Glutamatergic neuron (in vitro differentiated cells): ENCODE data around the gene CDK4. TPM values are rescaled to one million over a fixed set of nuclear protein-coding genes. Genes with fewer than 3 reads are reported as not detected.

ENCODE experiments used
- DNase-seq: peaks from one replicate; pipeline ENCODE4 v3.0.0; 2022
- H3K27ac Mint-ChIP-seq: one replicate; pipeline ENCODE4 v1.8.0; 2020; ENCODE audit warnings: mild to moderate bottlenecking, mixed read lengths, inconsistent platforms; ENCODE audit not compliant: unreplicated experiment
- H3K27me3 Mint-ChIP-seq: one replicate; pipeline ENCODE4 v1.8.0; 2020; ENCODE audit warnings: mild to moderate bottlenecking, moderate library complexity, mixed read lengths, inconsistent platforms; ENCODE audit not compliant: unreplicated experiment
- H3K36me3 Mint-ChIP-seq: one replicate; pipeline ENCODE4 v1.8.0; 2020; ENCODE audit warnings: mild to moderate bottlenecking, mixed read lengths, inconsistent platforms; ENCODE audit not compliant: unreplicated experiment
- H3K4me1 Mint-ChIP-seq: one replicate; pipeline ENCODE4 v1.8.0; 2020; ENCODE audit warnings: mild to moderate bottlenecking, low read depth, mixed read lengths, inconsistent platforms; ENCODE audit not compliant: unreplicated experiment
- H3K4me3 Mint-ChIP-seq: one replicate; pipeline ENCODE4 v1.8.0; 2020; ENCODE audit warnings: mild to moderate bottlenecking, mixed read lengths, inconsistent platforms; ENCODE audit not compliant: unreplicated experiment
- H3K9me3 Mint-ChIP-seq: one replicate; pipeline ENCODE4 v1.8.0; 2020; ENCODE audit warnings: mild to moderate bottlenecking, moderate library complexity, mixed read lengths, inconsistent platforms; ENCODE audit not compliant: unreplicated experiment
- total RNA-seq: library from RNA; stranded (reverse); fragmentation: NEBNext Ultra II Directional; extraction: Animal tissue kit (Norgen Biotek cat#: 25700); gene quantifications from one replicate; pipeline ENCODE4 v1.2.1, GENCODE V29; 2021; ENCODE audit not compliant: unreplicated experiment
- TF ChIP-seq, protein P1 (sequence below): fragments of 200-600 bp; sonication (generic); IDR thresholded peaks from one replicate; pipeline ENCODE4 v1.5.0; 2021; ENCODE audit not compliant: partially characterized antibody, unreplicated experiment

The CDK4 gene
- total RNA-seq, 1 donor from 2014 or later = 123 TPM

DNA sequence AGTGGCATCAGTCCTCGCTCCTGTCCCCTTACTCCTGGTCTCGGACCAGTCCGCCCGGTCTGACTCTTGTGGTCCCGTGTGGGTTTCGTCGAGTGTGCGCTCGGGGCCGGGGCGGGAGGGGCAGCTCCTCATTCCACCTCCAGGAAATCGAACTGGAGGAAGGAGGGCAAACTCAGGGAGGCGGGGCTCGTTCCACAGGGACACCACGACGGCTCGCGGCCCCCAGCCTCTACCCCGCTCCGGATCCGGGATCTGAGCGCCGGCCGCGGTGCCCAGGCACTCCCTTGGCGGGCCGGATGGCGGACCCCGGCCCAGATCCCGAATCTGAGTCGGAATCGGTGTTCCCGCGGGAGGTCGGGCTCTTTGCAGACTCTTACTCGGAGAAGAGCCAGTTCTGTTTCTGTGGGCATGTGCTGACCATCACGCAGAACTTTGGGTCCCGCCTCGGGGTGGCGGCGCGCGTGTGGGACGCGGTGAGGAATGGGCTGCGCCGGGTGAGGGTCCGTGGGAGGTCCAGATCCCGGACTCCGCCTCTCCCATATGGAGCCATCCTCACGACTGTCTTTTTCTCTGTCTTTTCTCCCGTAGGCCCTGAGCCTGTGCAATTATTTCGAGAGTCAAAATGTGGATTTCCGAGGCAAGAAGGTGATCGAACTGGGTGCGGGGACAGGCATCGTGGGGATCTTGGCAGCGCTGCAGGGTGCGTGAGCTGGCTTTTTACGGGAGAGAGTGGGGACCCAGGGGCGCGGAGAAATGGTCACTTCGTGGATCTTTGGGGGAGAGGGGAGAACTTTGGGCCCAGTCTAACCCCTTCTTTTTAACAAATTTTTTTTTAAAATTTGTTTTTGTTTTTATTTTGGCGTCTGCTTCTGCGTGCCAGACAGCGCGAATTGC lies 20.6 kb upstream of the CDK4 start, which contains the start of gene EEF1AKMT3:
EEF1AKMT3 (plus strand) TSS at position 186 of the 894 bp plus-strand sequence; CDS start at position 297, 111 bp downstream.
- TF ChIP-seq, protein P1, sequence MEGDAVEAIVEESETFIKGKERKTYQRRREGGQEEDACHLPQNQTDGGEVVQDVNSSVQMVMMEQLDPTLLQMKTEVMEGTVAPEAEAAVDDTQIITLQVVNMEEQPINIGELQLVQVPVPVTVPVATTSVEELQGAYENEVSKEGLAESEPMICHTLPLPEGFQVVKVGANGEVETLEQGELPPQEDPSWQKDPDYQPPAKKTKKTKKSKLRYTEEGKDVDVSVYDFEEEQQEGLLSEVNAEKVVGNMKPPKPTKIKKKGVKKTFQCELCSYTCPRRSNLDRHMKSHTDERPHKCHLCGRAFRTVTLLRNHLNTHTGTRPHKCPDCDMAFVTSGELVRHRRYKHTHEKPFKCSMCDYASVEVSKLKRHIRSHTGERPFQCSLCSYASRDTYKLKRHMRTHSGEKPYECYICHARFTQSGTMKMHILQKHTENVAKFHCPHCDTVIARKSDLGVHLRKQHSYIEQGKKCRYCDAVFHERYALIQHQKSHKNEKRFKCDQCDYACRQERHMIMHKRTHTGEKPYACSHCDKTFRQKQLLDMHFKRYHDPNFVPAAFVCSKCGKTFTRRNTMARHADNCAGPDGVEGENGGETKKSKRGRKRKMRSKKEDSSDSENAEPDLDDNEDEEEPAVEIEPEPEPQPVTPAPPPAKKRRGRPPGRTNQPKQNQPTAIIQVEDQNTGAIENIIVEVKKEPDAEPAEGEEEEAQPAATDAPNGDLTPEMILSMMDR = no peak
- Mint-ChIP-seq H3K9me3 (peaks cover 7% of the 10 kb centered on the region), H3K4me3 (peak within 1 kb of the TSS; percentile 99), H3K27me3 (peaks cover 7% of the 10 kb centered on the region), H3K36me3 (peaks cover 5% of the 10 kb centered on the region), H3K27ac (peak within 1 kb of the TSS; percentile 93), H3K4me1 (peaks cover 5% of the 10 kb centered on the region)
- peak; percentile 72 for DNase-seq

DNA sequence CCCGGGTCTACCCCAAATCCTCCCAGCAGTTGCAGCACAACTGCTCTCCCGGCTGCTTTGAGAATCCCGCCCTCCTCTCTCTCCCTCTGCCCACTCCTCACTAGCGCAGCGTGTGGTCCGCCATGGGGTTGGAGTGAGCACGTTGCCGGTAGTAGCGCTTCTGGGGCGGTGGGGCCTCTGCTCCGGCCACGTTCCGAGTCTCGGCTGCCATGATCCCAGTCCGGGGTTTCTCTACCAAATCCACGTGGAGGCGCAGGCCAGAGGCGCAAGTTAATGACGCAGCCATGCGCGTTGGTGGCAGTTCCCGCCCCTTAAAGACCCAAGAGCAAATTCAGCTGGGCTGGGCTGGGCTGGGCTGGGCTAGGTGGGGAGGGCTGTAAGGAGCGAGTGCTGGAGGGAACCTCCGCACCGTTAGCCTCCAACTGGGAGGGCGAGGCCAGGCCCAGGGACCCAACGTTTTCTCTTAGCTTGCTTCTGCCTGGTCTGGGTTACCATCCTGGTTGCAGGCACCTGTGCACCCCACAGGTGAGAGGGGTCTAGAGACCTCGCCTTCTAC lies 19.8 kb upstream of the CDK4 start, which contains the start of gene METTL1:
METTL1 (minus strand) TSS at position 233 of the 556 bp plus-strand sequence; CDS start at position 211, 22 bp downstream.
- peak within 1 kb of the TSS; percentile 93 for H3K27ac Mint-ChIP-seq
- H3K36me3 Mint-ChIP-seq = peaks cover 5% of the 10 kb centered on the region
- DNase-seq = peak; percentile 93
- H3K4me3 Mint-ChIP-seq = peak within 1 kb of the TSS; percentile 99
- H3K9me3 Mint-ChIP-seq = peaks cover 7% of the 10 kb centered on the region
- H3K4me1 Mint-ChIP-seq = peaks cover 5% of the 10 kb centered on the region
- peaks cover 5% of the 10 kb centered on the region for H3K27me3 Mint-ChIP-seq
- TF ChIP-seq, protein P1 = no peak

DNA sequence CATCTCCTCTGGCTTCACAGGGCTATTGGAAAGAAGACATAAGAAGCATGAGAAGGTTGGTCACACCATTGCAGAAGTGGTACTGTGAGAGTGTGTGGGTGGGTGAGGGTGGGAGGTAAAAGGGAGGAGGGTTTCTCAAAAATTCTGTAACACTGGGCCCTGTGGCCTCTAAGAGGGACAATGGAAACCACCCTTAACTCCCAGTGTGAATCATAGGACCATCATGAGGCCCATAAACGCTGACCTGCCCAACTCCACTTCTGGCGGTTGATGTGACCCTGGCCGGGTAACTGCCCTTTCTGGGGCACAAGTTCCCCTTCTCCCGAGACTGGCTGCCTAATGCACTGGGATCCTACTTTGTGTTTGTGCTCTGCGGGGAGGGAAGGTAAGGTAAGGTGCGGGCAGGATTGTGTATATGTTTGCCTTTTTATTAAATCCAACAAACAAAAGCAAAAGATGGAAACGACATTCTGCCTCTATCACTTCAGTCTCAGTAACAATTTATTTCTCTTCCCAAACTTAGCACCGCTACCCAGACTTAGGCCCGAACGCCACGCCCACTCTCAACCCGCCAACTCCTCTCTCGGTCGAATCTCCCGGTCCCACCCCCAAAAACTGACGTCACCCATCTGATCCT lies 19.2 kb upstream of the CDK4 start:
- H3K36me3 Mint-ChIP-seq = peaks cover 5% of the 10 kb centered on the region
- peak; percentile 81 for DNase-seq
- H3K4me1 Mint-ChIP-seq = peaks cover 8% of the 10 kb centered on the region
- H3K27ac Mint-ChIP-seq = peak overlapping the region; percentile 93
- TF ChIP-seq, protein P1 = no peak
- H3K27me3 Mint-ChIP-seq = peaks cover 8% of the 10 kb centered on the region
- peaks cover 6% of the 10 kb centered on the region for H3K9me3 Mint-ChIP-seq
- peak overlapping the region; percentile 99 for H3K4me3 Mint-ChIP-seq

DNA sequence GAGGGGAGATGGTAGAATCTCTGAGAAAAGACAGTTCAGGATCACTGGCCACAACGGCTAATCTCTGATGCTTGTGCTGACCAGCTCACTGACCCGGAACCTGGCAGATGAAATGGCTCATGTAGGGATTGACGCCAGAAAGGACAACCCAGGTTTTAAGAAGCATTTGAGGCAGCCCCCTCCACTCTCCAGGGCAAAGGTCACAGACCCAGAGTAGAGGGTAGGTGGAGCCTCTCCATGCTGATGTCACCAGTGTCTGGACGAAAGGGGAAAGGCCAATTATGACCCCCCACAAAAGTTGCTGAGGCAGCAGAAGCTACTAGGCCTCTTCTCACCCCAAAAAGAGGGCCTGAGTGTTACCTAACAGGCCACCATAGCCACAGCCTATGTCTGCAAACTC lies 18.6 kb upstream of the CDK4 start:
- Mint-ChIP-seq H3K27ac (no peak overlapping the region), H3K36me3 (peaks cover 3% of the 10 kb centered on the region), H3K4me1 (peaks cover 8% of the 10 kb centered on the region), H3K4me3 (peak overlapping the region; percentile 38), H3K27me3 (peaks cover 8% of the 10 kb centered on the region), H3K9me3 (peaks cover 6% of the 10 kb centered on the region)
- TF ChIP-seq, protein P1 = no peak
- DNase-seq = no peak
